Panc1 (cell line): ENCODE data around the gene MYO7B. TPM values are rescaled to one million over a fixed set of nuclear protein-coding genes. Genes with fewer than 3 reads are reported as not detected.

Experiments
- ATAC-seq: fragments of 200-7000 bp; cut with Tn5 transposase; 2 replicates; pipeline ENCODE4 v1.9.1; 2020; ENCODE audit warnings: mild to moderate bottlenecking, moderate library complexity
- BruUV-seq: library from RNA; stranded (reverse); fragments of 400-500 nt; replicated peaks from 2 replicates; lab custom pipeline; 2021; lab: Mats Ljungman, UMichigan
- CTCF ChIA-PET: fragments of 300-600 bp; sonication (Branson Sonifier 250); formaldehyde crosslinking; loops from one replicate; lab custom pipeline; 2022; ENCODE audit warnings: antibody characterized with exemption; lab: Charles Lee
- POLR2A ChIA-PET: fragments of 300-600 bp; sonication (Branson Sonifier 250); formaldehyde crosslinking; loops from one replicate; lab custom pipeline; 2022; ENCODE audit warnings: antibody characterized with exemption; lab: Charles Lee
- DNase-seq: peaks from one replicate; pipeline ENCODE4 v3.0.0-alpha.2; 2010; ENCODE audit warnings: low read depth, low spot score
- H3K27ac ChIP-seq: 2 replicates; pipeline ENCODE4 v1.5.1; 2011; ENCODE audit warnings: mild to moderate bottlenecking, low read length, inconsistent platforms
- H3K27me3 ChIP-seq: fragments of 200-500 bp; sonication (Bioruptor generic); 2 replicates; pipeline ENCODE4 v1.6.0; 2014; ENCODE audit warnings: low read length, inconsistent platforms; ENCODE audit not compliant: control insufficient read depth, insufficient read depth
- H3K36me3 ChIP-seq: fragments of 200-500 bp; sonication (Bioruptor generic); 2 replicates; pipeline ENCODE4 v1.5.1; 2014; ENCODE audit warnings: inconsistent platforms, mild to moderate bottlenecking, low read length, moderate library complexity; ENCODE audit not compliant: control insufficient read depth, insufficient read depth
- H3K4me1 ChIP-seq: 2 replicates; pipeline ENCODE4 v1.5.1; 2011; ENCODE audit warnings: inconsistent platforms, mild to moderate bottlenecking, low read length, moderate library complexity; ENCODE audit not compliant: control insufficient read depth, insufficient read depth
- H3K4me3 ChIP-seq, 2 experiments: 2 replicates each; pipeline ENCODE4 v1.5.1; 2011 to 2012; ENCODE audit warnings: low read depth in 2 of 2, low read length in 2 of 2, mild to moderate bottlenecking in 2 of 2, inconsistent platforms in 1 of 2, moderate library complexity in 1 of 2
- H3K9me3 ChIP-seq: fragments of 200-500 bp; sonication (Bioruptor generic); 2 replicates; pipeline ENCODE4 v1.5.1; 2014; ENCODE audit warnings: low read depth, mild to moderate bottlenecking, inconsistent platforms, low read length, moderate library complexity; ENCODE audit not compliant: control insufficient read depth, insufficient read depth
- POLR2AphosphoS5 ChIP-seq: IDR thresholded peaks from 2 replicates; pipeline ENCODE4 v1.6.1; 2012; ENCODE audit warnings: mild to moderate bottlenecking, low read depth, low read length, moderate library complexity
- SIN3A ChIP-seq: IDR thresholded peaks from 2 replicates; pipeline ENCODE4 v1.6.1; 2012; ENCODE audit warnings: low read depth, mild to moderate bottlenecking, low read length, moderate library complexity, borderline replicate concordance; ENCODE audit not compliant: insufficient read depth
- TCF7L2 ChIP-seq: IDR thresholded peaks from 2 replicates; pipeline ENCODE4 v1.6.1; 2011; ENCODE audit warnings: mild to moderate bottlenecking, low read depth, low read length, inconsistent platforms
- in situ Hi-C: cut with HindIII; loops from 2 replicates; pipeline ENCODE4 v1.10.0; 2016; ENCODE audit warnings: low sequenced_read_pairs, low pct_unique_long_range_greater_than_20kb
- intact Hi-C: fragments of 100-400 bp; cut with micrococcal nuclease; formaldehyde crosslinking; loops from one replicate; pipeline ENCODE4 v1.10.0; 2022; ENCODE audit not compliant: unreplicated experiment
- total RNA-seq: library from RNA; stranded (reverse); gene quantifications from one replicate; pipeline ENCODE4 v1.2.1, GENCODE V29; 2021; ENCODE audit not compliant: unreplicated experiment
- TF ChIP-seq, protein P1 (sequence below), 2 experiments: IDR thresholded peaks; 2 replicates each; pipeline ENCODE4 v1.6.1; 2011 to 2012; ENCODE audit warnings: low read depth in 2 of 2, control low read depth in 1 of 2, low read length in 1 of 2, mild to moderate bottlenecking in 1 of 2, moderate library complexity in 1 of 2; ENCODE audit not compliant: insufficient read depth in 1 of 2
- TF ChIP-seq, protein P2 (sequence below): fragments of 450-650 bp; IDR thresholded peaks from 2 replicates; pipeline ENCODE4 v1.5.1; 2017; ENCODE audit warnings: mild to moderate bottlenecking

Gene MYO7B
- total RNA-seq, 1 experiment from 2014 or later, result 0.15 TPM

DNA sequence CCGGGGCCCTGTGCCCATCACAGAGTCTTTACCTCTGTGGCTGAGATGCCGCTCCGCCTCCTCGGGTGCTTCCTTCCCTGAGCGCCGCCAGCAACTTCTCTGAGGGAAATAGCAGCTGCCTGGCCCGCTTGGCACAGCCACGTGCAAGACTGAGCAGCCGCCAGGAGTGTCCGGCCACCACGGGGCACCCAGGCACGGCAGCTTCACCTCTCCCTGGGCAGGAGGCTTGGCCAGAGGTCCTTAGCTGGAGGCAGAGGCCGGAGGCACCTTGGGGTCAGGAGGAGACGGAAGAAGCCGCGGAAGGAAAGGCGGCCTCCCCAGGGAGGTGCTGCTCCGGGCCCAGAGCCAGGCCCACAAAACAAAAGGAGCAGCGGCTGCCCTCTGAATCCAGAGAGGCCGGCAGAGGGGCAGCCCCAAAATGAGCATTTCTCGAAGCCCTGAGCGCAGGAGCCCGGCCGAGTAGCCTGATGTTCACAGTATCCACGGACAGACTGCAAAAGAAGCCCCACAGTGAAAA lies 145.9 kb downstream of the MYO7B start:
- no peak overlapping the region for H3K27ac ChIP-seq
- ChIA-PET POLR2A (no interaction called here), CTCF (no interaction called here)
- intact Hi-C loops (no loop called here), in situ Hi-C loops (no loop called here)
- no peak overlapping the region for H3K4me3 ChIP-seq
- ATAC-seq, result no peak
- BruUV-seq, result no TSS peak
- TF ChIP-seq TCF7L2, result no peak
- TF ChIP-seq, protein P1, sequence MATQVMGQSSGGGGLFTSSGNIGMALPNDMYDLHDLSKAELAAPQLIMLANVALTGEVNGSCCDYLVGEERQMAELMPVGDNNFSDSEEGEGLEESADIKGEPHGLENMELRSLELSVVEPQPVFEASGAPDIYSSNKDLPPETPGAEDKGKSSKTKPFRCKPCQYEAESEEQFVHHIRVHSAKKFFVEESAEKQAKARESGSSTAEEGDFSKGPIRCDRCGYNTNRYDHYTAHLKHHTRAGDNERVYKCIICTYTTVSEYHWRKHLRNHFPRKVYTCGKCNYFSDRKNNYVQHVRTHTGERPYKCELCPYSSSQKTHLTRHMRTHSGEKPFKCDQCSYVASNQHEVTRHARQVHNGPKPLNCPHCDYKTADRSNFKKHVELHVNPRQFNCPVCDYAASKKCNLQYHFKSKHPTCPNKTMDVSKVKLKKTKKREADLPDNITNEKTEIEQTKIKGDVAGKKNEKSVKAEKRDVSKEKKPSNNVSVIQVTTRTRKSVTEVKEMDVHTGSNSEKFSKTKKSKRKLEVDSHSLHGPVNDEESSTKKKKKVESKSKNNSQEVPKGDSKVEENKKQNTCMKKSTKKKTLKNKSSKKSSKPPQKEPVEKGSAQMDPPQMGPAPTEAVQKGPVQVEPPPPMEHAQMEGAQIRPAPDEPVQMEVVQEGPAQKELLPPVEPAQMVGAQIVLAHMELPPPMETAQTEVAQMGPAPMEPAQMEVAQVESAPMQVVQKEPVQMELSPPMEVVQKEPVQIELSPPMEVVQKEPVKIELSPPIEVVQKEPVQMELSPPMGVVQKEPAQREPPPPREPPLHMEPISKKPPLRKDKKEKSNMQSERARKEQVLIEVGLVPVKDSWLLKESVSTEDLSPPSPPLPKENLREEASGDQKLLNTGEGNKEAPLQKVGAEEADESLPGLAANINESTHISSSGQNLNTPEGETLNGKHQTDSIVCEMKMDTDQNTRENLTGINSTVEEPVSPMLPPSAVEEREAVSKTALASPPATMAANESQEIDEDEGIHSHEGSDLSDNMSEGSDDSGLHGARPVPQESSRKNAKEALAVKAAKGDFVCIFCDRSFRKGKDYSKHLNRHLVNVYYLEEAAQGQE (IDR thresholded peaks at IDR 0.05; ENCODE audit: insufficient read depth in 1 of 2, low read depth in 2 of 2, low read length in 1 of 2), result no peak
- TF ChIP-seq SIN3A, result no peak
- TF ChIP-seq, protein P2, sequence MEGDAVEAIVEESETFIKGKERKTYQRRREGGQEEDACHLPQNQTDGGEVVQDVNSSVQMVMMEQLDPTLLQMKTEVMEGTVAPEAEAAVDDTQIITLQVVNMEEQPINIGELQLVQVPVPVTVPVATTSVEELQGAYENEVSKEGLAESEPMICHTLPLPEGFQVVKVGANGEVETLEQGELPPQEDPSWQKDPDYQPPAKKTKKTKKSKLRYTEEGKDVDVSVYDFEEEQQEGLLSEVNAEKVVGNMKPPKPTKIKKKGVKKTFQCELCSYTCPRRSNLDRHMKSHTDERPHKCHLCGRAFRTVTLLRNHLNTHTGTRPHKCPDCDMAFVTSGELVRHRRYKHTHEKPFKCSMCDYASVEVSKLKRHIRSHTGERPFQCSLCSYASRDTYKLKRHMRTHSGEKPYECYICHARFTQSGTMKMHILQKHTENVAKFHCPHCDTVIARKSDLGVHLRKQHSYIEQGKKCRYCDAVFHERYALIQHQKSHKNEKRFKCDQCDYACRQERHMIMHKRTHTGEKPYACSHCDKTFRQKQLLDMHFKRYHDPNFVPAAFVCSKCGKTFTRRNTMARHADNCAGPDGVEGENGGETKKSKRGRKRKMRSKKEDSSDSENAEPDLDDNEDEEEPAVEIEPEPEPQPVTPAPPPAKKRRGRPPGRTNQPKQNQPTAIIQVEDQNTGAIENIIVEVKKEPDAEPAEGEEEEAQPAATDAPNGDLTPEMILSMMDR, result no peak
- TF ChIP-seq POLR2AphosphoS5, result no peak
- H3K27me3 ChIP-seq, result no peaks in the 10 kb centered on the region
- H3K9me3 ChIP-seq, result no peaks in the 10 kb centered on the region
- H3K4me1 ChIP-seq, result no peaks in the 10 kb centered on the region
- no peaks in the 10 kb centered on the region for H3K36me3 ChIP-seq
- no peak for DNase-seq

DNA sequence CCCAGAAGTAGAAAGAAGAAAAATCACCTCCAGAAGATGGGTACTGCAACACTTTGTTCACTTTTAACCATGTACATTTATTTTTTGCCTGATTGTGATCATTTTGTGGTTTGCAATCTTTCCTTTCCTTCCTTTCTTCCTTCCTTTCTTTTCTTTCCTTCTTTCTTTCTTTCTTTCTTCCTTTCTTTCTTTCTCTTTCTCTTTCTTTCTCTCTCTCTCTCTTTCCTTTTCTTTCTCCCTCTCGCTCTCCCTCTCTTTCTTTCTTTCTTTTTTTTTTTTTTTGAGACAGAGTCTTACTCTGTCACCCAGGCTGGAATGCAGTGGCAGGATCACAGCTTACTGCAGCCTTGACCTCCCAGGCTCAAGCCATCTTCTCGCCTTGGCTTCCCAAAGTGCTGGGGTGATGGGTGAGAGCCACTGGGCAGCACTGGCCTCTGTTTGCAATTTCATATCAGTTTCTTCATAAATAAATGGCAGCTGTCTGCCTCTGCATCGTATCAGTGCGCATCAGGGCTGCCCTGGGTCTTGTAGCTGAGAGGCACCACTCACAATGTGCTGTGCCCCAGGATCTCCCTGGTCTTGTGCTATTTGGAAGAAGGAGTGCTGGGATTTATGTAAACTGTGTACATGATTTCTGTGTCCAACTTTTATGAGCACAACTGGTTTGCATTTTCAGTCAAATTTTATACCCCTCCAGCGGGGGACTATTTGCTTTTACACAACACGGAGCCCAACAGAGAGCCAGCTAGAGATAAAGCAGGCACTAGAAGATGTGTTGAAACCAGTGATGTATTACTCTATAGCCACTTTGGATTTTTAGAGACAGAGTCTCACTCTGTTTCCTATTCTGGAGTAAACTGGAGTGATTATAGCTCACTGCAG lies 146.7 kb downstream of the MYO7B start:
- ChIA-PET POLR2A (no interaction called here), CTCF (no interaction called here)
- Histone ChIP-seq H3K4me3 (no peak overlapping the region), H3K9me3 (no peaks in the 10 kb centered on the region), H3K27ac (no peak overlapping the region), H3K36me3 (no peaks in the 10 kb centered on the region), H3K4me1 (no peaks in the 10 kb centered on the region), H3K27me3 (no peaks in the 10 kb centered on the region)
- DNase-seq (no peak), ATAC-seq (no peak)
- in situ Hi-C loops (no loop called here), intact Hi-C loops (no loop called here)
- TF ChIP-seq, protein P1 (IDR thresholded peaks at IDR 0.05; ENCODE audit: insufficient read depth in 1 of 2, low read depth in 2 of 2, low read length in 1 of 2), result no peak
- no peak for TF ChIP-seq TCF7L2
- no peak for TF ChIP-seq POLR2AphosphoS5
- TF ChIP-seq, protein P2, result no peak
- no TSS peak for BruUV-seq
